Thoracic aorta (tissue), 2 donors: Measurements from ENCODE around the gene FERMT3. TPM values are rescaled to one million over a fixed set of nuclear protein-coding genes. Genes with fewer than 3 reads are reported as not detected.
A peak's percentile ranks its signal among the peaks of the same experiment; 100 is the strongest.

ENCODE experiments used
- ATAC-seq: fragments of 150-250 bp; one replicate; pipeline ENCODE4 v1.8.0; 2017; ENCODE audit warnings: low read depth; ENCODE audit not compliant: insufficient number of reproducible peaks, low FRiP score
- DNase-seq: peaks from one replicate; pipeline ENCODE4 v3.0.0-alpha.2; 2020; ENCODE audit warnings: low spot score
- H3K27ac ChIP-seq, 2 donors: fragments of 200-600 bp; sonication (generic); 1 replicate in 1 of 2; 2 replicates in 1 of 2; pipeline ENCODE4 v1.5.1; 2016; ENCODE audit warnings: mild to moderate bottlenecking in 2 of 2, moderate library complexity in 2 of 2
- H3K27me3 ChIP-seq: fragments of 200-600 bp; sonication (generic); replicated peaks from 2 replicates; pipeline ENCODE4 v1.6.0; 2016; ENCODE audit warnings: mild to moderate bottlenecking; ENCODE audit not compliant: insufficient read depth
- H3K36me3 ChIP-seq: fragments of 200-600 bp; sonication (generic); one replicate; pipeline ENCODE4 v1.5.1; 2016
- H3K4me1 ChIP-seq, 2 donors: fragments of 200-600 bp; sonication (generic); 1 replicate in 1 of 2; 2 replicates in 1 of 2; pipeline versions ENCODE4 v1.5.1 to v1.6.0; 2016; ENCODE audit warnings: low read depth in 2 of 2, mild to moderate bottlenecking in 1 of 2; ENCODE audit not compliant: control insufficient read depth in 1 of 2
- H3K4me3 ChIP-seq: fragments of 200-600 bp; sonication (generic); 2 replicates; pipeline ENCODE4 v1.5.1; 2016; ENCODE audit warnings: mild to moderate bottlenecking
- H3K9me3 ChIP-seq: fragments of 200-600 bp; sonication (generic); 2 replicates; pipeline ENCODE4 v1.5.1; 2016
- CTCF ChIP-seq: fragments of 200-600 bp; sonication (generic); IDR thresholded peaks from one replicate; pipeline ENCODE4 v1.5.1; 2019; ENCODE audit warnings: antibody characterized with exemption
- total RNA-seq, 2 donors: library from RNA; depleted of rRNA; stranded (reverse); fragments of >200 nt; gene quantifications; one replicate each; pipeline versions ENCODE4 v1.1.0 to v1.2.3, GENCODE V29; 2016

FERMT3 gene
- total RNA-seq, 2 donors from 2014 or later: 47.2 to 66.6 TPM

GRCh38 chr11:64224891-64225607 lies 18.5 kb downstream of the FERMT3 start:
- H3K4me1 ChIP-seq: peaks cover 12 to 45% of the 10 kb centered on the region in 2 donors
- no peak for DNase-seq
- no peaks in the 10 kb centered on the region for H3K27me3 ChIP-seq
- peak overlapping the region; percentile 96 for H3K4me3 ChIP-seq
- H3K27ac ChIP-seq: peak overlapping the region; percentile 93
- H3K9me3 ChIP-seq: no peaks in the 10 kb centered on the region
- no peak for ATAC-seq
- H3K36me3 ChIP-seq: no peaks in the 10 kb centered on the region
- no peak for TF ChIP-seq CTCF

GRCh38 chr11:64225608-64226506 lies 19.3 kb downstream of the FERMT3 start, which contains the start of the genes NUDT22 and TRPT1:
Gene NUDT22, plus strand, starts transcription at chr11:64226274. Its CDS starts 379 bp downstream, at chr11:64226653.
Gene TRPT1, minus strand, starts transcription at chr11:64226186. Its CDS starts 326 bp downstream, at chr11:64225860.
- Histone ChIP-seq H3K27ac (peak within 1 kb of the TSS; percentile 93), H3K4me3 (peak within 1 kb of the TSS; percentile 96), H3K9me3 (no peaks in the 10 kb centered on the region), H3K4me1 (peaks cover 13 to 46% of the 10 kb centered on the region in 2 donors), H3K36me3 (no peaks in the 10 kb centered on the region), H3K27me3 (no peaks in the 10 kb centered on the region)
- no peak for TF ChIP-seq CTCF
- DNase-seq (no peak), ATAC-seq (peak; percentile 36)

- H3K4me1 ChIP-seq: peaks cover 18 to 53% of the 10 kb centered on the region in 2 donors
- no peak for TF ChIP-seq CTCF
- DNase-seq: no peak
These were observed 20.1 kb downstream of the FERMT3 start for GRCh38 chr11:64226507-64227051.

GRCh38 chr11:64227405-64227956 lies 21.0 kb downstream of the FERMT3 start:
- Histone ChIP-seq H3K9me3 (no peaks in the 10 kb centered on the region), H3K36me3 (no peaks in the 10 kb centered on the region), H3K4me3 (peak overlapping the region; percentile 96), H3K27ac (peak overlapping the region; percentile 93), H3K4me1 (peaks cover 18 to 60% of the 10 kb centered on the region in 2 donors), H3K27me3 (no peaks in the 10 kb centered on the region)
- no peak for ATAC-seq
- no peak for DNase-seq
- TF ChIP-seq CTCF: no peak

More at GRCh38 chr11:64226507-64227051, 20.1 kb downstream of the FERMT3 start:
- no peaks in the 10 kb centered on the region for H3K27me3 ChIP-seq
- H3K27ac ChIP-seq: peak overlapping the region; percentile 93
- H3K36me3 ChIP-seq: no peaks in the 10 kb centered on the region
- peak overlapping the region; percentile 96 for H3K4me3 ChIP-seq
- no peak for ATAC-seq
- no peaks in the 10 kb centered on the region for H3K9me3 ChIP-seq
